ENCODE measurements around the gene SLC7A5.
"Not testable (repeated sequence)": the region's sequence is repeated elsewhere in the genome, so short reads cannot be mapped to it uniquely, and the experiment has no call there.

Gene SLC7A5

DNA sequence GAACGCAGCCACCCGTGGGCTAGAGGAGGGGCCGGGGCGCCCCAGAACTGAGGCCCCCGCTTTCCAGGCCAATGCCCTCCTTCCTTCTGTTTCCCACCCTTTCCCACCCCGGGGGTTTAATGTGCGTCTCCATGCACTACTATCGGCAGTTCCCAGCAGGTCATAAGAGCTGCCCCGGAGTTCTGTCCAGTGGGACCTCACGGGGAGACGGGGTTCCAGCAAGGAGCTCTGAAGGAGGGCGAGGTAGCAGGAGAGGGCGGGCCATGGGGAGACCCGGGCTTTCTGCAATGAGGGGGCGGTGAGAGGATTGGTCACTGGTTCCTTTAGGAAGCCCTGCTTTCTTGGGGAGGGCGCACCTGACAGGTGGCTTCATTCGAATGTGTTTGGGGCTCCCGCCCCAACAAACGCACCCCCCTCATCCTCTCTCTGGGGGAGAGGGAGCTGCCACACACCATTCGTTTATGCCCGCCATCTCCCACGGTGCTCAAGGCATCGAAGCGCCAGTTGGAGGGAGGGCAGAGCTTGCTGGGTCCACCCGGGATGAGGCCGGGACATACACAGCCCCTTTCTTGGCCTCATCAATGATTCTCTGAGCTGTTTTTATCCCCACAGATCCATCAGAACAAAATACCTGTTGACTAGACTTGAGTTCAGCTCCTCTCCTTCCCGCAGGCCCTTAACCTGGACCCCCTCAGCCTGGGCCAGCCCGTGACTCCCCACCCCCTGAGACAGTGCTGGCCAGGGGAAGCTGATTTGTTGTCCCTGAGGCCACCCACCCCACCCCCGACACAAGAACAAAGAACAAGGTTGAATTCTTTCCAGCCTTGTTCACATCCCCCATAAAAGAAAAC is 44.1 kb downstream of the SLC7A5 start:
- Histone ChIP-seq H3K27me3 (ENCODE audit: control insufficient read depth, insufficient read depth, low read length) (no peaks in the 10 kb centered on the region), H3K36me3 (ENCODE audit: control insufficient read depth, insufficient read depth, low read length) (peaks cover 3% of the 10 kb centered on the region), H3K9me3 (ENCODE audit: control insufficient read depth, insufficient read depth, low read length) (no peaks in the 10 kb centered on the region), H3K4me3 (ENCODE audit: low read depth, low read length) (no peak overlapping the region), H3K4me1 (ENCODE audit: control insufficient read depth, insufficient read depth, low read length) (peaks cover 9% of the 10 kb centered on the region), H3K9ac (ENCODE audit: low read depth, low read length) (no peak overlapping the region)

DNA sequence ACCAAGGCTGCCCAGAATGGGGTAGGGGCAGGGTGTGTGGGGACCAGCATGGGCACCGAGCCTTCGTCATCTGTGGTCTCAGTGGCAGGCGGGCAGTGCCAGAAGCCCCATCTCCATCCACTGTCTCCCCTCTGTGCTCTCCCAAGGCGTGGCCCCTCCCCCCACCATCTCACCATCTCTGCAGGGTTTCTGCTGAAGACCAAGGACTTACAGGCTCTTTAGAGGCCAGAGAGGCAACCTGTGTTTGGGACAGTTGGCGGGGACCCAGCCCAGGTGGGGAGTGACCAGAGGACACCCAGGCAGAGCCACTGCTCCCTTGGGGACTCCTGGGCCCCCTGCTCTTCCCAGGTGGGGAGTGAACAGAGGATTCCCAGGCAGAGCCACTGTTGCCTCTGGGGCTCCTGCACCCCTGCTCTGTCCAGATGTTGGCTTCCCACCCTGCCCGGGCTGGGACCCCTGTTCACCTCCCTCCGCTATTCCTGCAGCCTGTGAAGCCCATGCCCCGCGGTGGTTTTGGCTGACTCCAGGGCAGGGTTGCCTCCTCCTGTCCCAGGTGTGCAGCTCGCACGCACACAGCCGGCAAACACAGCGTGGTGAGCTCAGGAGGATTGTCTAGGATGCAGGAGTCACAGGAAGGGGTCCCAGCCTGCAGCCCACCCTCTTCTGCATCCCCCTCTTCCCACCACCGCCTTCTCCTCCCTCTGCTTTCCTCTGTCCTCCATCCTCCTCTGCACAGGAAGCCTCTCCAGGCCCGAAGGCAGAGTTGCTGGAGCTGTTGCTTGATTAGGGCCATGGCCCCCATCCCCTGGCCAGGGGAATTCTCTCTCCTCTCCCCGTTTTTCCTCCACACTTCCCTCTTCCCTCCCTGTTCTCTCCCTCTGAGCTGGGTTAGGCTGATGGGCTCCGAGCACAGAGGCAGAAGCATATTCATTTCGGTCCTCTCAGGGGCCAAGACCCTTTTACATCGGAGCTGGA is 45.0 kb downstream of the SLC7A5 start:
- Histone ChIP-seq H3K27me3 (ENCODE audit: control insufficient read depth, insufficient read depth, low read length) (no peaks in the 10 kb centered on the region), H3K9ac (ENCODE audit: low read depth, low read length) (no peak overlapping the region), H3K4me3 (ENCODE audit: low read depth, low read length) (no peak overlapping the region), H3K9me3 (ENCODE audit: control insufficient read depth, insufficient read depth, low read length) (no peaks in the 10 kb centered on the region), H3K4me1 (ENCODE audit: control insufficient read depth, insufficient read depth, low read length) (peaks cover 11% of the 10 kb centered on the region), H3K36me3 (ENCODE audit: control insufficient read depth, insufficient read depth, low read length) (no peaks in the 10 kb centered on the region)

DNA sequence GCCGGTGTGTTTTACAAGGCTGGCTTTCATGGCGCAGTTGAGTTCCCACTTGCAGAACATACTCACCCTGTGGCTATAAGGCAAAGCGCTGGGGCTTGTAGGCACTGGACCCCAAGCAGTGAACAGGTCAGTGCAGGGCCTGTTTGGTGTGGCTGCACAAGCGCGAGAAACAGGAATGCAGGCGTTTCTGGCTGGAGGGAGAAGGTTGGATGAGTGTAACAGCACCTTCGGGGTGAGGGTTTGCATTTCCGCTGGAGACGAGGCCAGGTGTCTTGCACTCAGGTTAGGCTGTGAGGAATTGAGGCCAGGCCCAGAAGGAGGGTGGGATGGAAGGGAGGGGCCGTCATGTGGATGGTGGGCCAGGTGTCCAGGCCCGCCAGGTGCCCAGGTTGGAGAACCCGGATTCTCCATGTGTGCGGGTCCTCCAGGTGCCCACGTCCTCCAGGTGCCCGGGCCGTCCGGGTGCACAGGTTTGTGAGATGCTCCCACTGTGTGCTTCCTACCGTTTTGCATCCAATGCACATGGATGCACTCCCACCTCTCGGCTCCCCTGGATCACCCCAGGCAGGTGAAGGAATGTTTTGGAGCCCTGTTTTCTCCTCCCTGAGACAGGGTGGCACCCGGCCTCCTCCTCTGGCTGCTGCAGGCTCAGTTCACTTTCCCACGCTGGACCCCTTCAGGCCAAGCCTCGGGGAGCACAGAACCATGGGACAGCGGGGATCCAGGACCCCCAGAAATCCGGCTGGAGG is 46.0 kb downstream of the SLC7A5 start:
- H3K4me1 ChIP-seq (ENCODE audit: control insufficient read depth, insufficient read depth, low read length), result peaks cover 10% of the 10 kb centered on the region
- no peak overlapping the region for H3K4me3 ChIP-seq (ENCODE audit: low read depth, low read length)
- H3K27me3 ChIP-seq (ENCODE audit: control insufficient read depth, insufficient read depth, low read length), result no peaks in the 10 kb centered on the region
- H3K9me3 ChIP-seq (ENCODE audit: control insufficient read depth, insufficient read depth, low read length), result no peaks in the 10 kb centered on the region
- no peaks in the 10 kb centered on the region for H3K36me3 ChIP-seq (ENCODE audit: control insufficient read depth, insufficient read depth, low read length)
- H3K9ac ChIP-seq (ENCODE audit: low read depth, low read length), result no peak overlapping the region

DNA sequence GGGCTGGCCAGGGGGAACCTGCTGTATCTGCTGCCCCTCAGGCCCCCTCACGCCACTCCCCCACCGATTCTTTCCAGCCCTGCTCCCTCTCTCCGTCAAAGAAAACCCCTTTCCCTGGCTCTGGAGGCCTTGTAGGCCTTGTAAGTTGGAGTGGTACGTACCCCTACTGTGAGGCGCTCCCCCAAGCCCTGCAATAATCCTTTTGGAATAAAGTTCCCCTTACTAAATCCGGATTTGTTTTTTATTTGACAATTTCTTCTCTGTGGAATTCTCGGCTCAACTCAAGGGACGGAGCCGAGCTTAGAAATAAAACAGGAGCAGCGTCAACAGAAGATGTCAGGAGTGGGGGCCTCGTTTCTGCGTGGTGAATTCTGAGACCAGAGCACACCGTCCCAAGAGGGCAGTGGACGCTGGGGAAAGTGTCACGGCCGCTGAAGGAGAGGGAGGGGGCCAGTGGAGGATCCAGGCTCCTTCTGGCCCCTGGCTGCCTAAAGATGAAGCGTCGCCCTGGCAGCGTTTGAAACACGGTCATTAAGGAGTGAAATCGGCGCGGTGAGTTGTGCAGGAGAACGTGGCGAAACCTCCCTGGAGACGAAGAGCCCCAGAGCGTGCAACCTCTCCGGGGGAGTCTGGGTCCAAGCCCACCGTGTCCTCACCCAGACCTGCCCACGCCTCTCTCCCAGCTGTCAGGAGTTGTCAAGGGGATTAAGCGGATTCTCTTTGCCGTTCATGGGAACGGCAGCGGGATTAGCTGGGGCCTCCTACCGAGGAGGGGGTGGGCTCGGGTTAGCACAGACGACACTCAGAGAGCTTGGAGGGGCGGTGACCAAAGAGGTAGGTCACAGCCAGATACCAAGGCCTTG is 47.0 kb downstream of the SLC7A5 start:
- Histone ChIP-seq H3K36me3 (ENCODE audit: control insufficient read depth, insufficient read depth, low read length) (no peaks in the 10 kb centered on the region), H3K9me3 (ENCODE audit: control insufficient read depth, insufficient read depth, low read length) (no peaks in the 10 kb centered on the region), H3K9ac (ENCODE audit: low read depth, low read length) (no peak overlapping the region), H3K4me1 (ENCODE audit: control insufficient read depth, insufficient read depth, low read length) (peaks cover 10% of the 10 kb centered on the region), H3K4me3 (ENCODE audit: low read depth, low read length) (no peak overlapping the region), H3K27me3 (ENCODE audit: control insufficient read depth, insufficient read depth, low read length) (no peaks in the 10 kb centered on the region)

DNA sequence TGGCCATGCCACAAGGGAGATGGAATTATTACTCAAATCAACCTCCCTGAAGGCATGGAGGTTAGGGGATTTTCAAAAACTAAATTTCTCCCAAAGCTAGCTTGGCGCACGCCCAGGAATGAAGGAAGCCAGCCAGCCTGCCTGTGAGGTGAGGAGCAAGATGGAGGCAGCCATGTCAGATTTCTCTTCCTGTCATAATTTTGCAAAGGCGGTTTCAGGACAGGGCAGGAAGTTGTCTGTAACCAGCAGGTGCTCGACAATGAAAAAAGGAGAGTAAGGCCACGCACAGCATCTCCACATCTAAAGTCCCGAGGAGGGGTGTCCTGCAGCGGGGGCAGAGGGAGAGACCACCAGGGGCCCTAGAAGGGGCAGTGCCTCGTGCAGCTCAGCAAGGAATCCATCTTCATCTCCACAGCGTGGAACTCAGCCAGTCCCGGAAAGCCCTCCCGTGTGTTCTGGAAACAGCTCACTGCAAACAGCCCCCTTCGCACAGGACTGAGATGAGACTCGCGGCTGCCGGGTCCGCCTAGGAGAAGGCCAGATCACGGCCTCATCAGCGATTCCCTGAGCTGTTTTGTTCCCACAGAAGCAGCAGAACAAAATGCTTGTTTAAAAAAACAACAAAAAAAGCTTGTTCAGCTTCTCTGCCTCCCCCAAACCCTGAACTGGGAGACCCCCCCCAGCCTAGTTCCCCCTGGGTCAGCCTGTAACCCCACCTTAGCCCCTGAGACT is 47.8 kb downstream of the SLC7A5 start:
- H3K9me3 ChIP-seq (ENCODE audit: control insufficient read depth, insufficient read depth, low read length), result no peaks in the 10 kb centered on the region
- H3K9ac ChIP-seq (ENCODE audit: low read depth, low read length), result no peak overlapping the region
- no peaks in the 10 kb centered on the region for H3K36me3 ChIP-seq (ENCODE audit: control insufficient read depth, insufficient read depth, low read length)
- no peaks in the 10 kb centered on the region for H3K27me3 ChIP-seq (ENCODE audit: control insufficient read depth, insufficient read depth, low read length)
- peaks cover 10% of the 10 kb centered on the region for H3K4me1 ChIP-seq (ENCODE audit: control insufficient read depth, insufficient read depth, low read length)
- H3K4me3 ChIP-seq (ENCODE audit: low read depth, low read length), result no peak overlapping the region

DNA sequence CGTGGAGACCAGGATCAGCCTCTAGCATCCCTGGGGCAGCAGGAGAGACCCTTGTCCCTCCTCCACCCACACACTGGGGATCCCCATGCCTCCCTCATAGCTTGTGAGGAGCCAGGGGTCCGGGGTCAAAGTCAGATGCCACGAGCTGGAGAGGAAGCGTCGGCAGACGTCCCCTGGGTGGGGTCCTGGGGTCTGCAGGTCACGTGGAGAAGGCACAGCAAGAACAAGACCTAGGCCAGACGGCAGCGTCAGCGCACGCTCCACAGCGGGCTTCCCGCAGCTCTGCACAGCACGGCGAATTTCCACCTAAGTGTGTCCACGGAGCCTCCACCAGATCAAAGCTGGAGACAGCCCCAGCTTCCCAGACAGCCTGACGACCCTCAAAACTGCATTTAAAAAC is 49.3 kb downstream of the SLC7A5 start:
- H3K36me3 ChIP-seq (ENCODE audit: control insufficient read depth, insufficient read depth, low read length), result no peaks in the 10 kb centered on the region
- no peaks in the 10 kb centered on the region for H3K27me3 ChIP-seq (ENCODE audit: control insufficient read depth, insufficient read depth, low read length)
- no peak overlapping the region for H3K4me3 ChIP-seq (ENCODE audit: low read depth, low read length)
- no peaks in the 10 kb centered on the region for H3K9me3 ChIP-seq (ENCODE audit: control insufficient read depth, insufficient read depth, low read length)
- H3K9ac ChIP-seq (ENCODE audit: low read depth, low read length), result no peak overlapping the region
- H3K4me1 ChIP-seq (ENCODE audit: control insufficient read depth, insufficient read depth, low read length), result peaks cover 10% of the 10 kb centered on the region

DNA sequence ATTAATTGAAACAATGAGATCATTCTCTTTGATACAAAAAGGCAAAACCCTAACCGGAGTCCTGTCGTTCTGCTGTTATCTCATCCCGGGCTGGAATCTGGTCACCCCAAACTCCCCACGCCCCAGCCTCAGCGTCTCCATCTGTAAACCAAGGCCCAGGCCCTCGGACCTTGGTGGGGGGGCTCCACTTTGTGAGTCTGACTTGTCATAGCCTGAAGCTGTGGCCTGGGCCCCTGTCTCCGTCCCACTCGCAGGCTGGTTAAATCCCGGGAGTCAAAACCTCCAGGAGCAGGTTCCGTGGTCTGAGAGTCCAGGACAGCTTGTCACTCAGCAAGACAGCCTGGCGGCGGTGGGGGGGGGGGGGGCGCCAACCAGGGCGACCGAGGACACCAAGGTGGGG is 50.0 kb downstream of the SLC7A5 start:
- Histone ChIP-seq H3K9ac (ENCODE audit: low read depth, low read length) (no peak overlapping the region), H3K9me3 (ENCODE audit: control insufficient read depth, insufficient read depth, low read length) (no peaks in the 10 kb centered on the region), H3K27me3 (ENCODE audit: control insufficient read depth, insufficient read depth, low read length) (no peaks in the 10 kb centered on the region), H3K4me3 (ENCODE audit: low read depth, low read length) (no peak overlapping the region), H3K4me1 (ENCODE audit: control insufficient read depth, insufficient read depth, low read length) (peaks cover 8% of the 10 kb centered on the region), H3K36me3 (ENCODE audit: control insufficient read depth, insufficient read depth, low read length) (no peaks in the 10 kb centered on the region)

DNA sequence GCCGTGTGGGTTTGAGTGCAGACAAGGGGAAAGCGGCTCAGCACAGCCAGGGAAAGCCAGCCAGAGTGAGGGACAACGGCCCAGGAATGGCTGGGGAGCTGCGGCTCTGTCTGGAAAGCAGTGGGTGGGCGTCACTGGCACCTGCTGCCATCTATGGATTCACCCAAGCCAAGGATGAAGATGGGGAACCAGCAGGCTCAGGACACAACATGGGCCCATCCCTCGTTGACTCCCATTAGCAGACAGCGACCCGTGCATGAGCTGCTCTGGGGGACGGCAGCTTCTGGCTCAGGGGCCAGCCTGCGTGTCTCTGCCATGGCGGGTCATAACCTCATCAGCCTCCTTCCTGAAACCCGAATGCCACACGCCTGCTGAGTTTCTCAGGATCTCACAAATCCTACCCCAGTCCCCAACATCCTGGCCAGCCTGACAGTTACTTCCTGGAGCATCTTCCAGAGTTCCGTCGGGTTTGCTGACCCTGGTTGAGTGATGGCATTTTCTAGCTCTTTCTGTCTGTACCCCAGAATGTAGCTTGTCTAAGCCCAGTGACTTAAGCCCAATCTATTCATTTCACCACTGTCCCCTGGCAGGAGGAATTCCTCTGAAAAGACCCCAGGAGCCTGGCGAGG is 50.7 kb downstream of the SLC7A5 start:
- H3K4me1 ChIP-seq (ENCODE audit: control insufficient read depth, insufficient read depth, low read length), result peaks cover 8% of the 10 kb centered on the region
- no peaks in the 10 kb centered on the region for H3K36me3 ChIP-seq (ENCODE audit: control insufficient read depth, insufficient read depth, low read length)
- no peaks in the 10 kb centered on the region for H3K27me3 ChIP-seq (ENCODE audit: control insufficient read depth, insufficient read depth, low read length)

DNA sequence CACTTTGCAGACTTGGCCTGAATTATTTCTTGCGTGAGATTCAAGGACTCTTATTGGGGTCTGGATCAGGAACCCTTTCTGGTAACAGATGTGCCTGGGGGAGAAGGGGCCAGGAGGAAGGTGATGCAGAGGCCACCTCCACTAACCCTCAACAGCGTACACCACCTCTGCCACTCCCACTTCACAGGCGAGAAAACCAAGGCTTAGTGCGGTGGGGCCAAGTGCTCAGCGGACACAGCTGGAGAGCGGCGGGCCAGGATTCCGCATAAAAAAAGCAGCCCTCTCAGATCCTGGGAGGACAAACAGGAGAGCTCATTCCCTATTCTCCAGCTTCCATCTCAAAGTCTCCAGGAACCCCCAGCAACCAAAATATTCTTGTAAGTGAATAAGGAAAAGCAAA is 51.4 kb downstream of the SLC7A5 start:
- H3K27me3 ChIP-seq (ENCODE audit: control insufficient read depth, insufficient read depth, low read length), result no peaks in the 10 kb centered on the region
- H3K4me3 ChIP-seq (ENCODE audit: low read depth, low read length), result no peak overlapping the region
- no peaks in the 10 kb centered on the region for H3K36me3 ChIP-seq (ENCODE audit: control insufficient read depth, insufficient read depth, low read length)
- H3K9ac ChIP-seq (ENCODE audit: low read depth, low read length), result no peak overlapping the region
- H3K9me3 ChIP-seq (ENCODE audit: control insufficient read depth, insufficient read depth, low read length), result no peaks in the 10 kb centered on the region
- H3K4me1 ChIP-seq (ENCODE audit: control insufficient read depth, insufficient read depth, low read length), result peaks cover 5% of the 10 kb centered on the region

More for the DNA sequence above, 50.7 kb downstream of the SLC7A5 start:
- no peak overlapping the region for H3K9ac ChIP-seq (ENCODE audit: low read depth, low read length)
- H3K9me3 ChIP-seq (ENCODE audit: control insufficient read depth, insufficient read depth, low read length), result no peaks in the 10 kb centered on the region
- H3K4me3 ChIP-seq (ENCODE audit: low read depth, low read length), result no peak overlapping the region

DNA sequence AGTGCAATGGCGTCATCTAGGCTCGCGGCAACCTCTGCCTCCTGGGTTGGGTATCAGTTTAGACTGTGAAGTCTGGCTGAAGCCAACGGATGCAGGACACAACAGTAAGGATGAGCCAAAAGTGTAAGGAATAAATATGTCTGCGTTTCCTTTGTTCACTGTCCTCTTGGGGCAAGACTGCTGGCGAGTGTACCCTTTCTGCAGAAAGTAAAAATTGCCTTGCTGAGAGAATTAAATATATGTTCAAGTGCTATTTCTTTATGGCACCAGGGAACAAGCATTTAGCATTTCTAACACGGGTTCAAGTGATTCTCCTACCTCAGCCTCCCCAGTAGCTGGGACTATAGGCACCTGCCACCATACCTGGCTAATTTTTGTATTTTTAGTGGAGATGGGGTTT is 51.9 kb downstream of the SLC7A5 start:
- not testable (repeated sequence) for H3K9me3 ChIP-seq (ENCODE audit: control insufficient read depth, insufficient read depth, low read length); H3K9ac ChIP-seq (ENCODE audit: low read depth, low read length); H3K4me3 ChIP-seq (ENCODE audit: low read depth, low read length); H3K36me3 ChIP-seq (ENCODE audit: control insufficient read depth, insufficient read depth, low read length); H3K4me1 ChIP-seq (ENCODE audit: control insufficient read depth, insufficient read depth, low read length); H3K27me3 ChIP-seq (ENCODE audit: control insufficient read depth, insufficient read depth, low read length)
